Neural cell (in vitro differentiated cells): ENCODE measurements around the gene PRRX2. TPM values are rescaled to one million over a fixed set of nuclear protein-coding genes. Genes with fewer than 3 reads are reported as not detected.

Source experiments
- H2AFZ ChIP-seq: fragments of 200-600, 300-800 bp; sonication (generic), shearing (Covaris generic); 2 replicates; pipeline ENCODE4 v1.6.0; 2014; ENCODE audit warnings: low read depth, mild to moderate bottlenecking, antibody characterized with exemption, low read length, moderate library complexity
- H3F3A ChIP-seq: fragments of 200-600 bp; shearing (Covaris generic); 2 replicates; pipeline ENCODE4 v1.6.1; 2016; ENCODE audit warnings: mild to moderate bottlenecking, moderate library complexity, mixed read lengths, antibody characterized with exemption, low read length; ENCODE audit not compliant: insufficient read depth, poor library complexity, severe bottlenecking
- H3K27ac ChIP-seq: fragments of 200-600, 300-800 bp; sonication (generic), shearing (Covaris generic); 2 replicates; pipeline ENCODE4 v1.5.1; 2014; ENCODE audit warnings: mild to moderate bottlenecking, low read length, moderate library complexity
- H3K27me3 ChIP-seq: fragments of 300-800, 200-600 bp; sonication (generic), shearing (Covaris generic); 2 replicates; pipeline ENCODE4 v1.6.0; 2014; ENCODE audit warnings: mild to moderate bottlenecking, low read depth, low read length, moderate library complexity; ENCODE audit not compliant: insufficient read depth
- H3K36me3 ChIP-seq: fragments of 300-800, 200-600 bp; sonication (generic), shearing (Covaris generic); 2 replicates; pipeline ENCODE4 v1.5.1; 2014; ENCODE audit warnings: mild to moderate bottlenecking, antibody characterized with exemption, low read length, moderate library complexity; ENCODE audit not compliant: insufficient read depth
- H3K4me2 ChIP-seq: fragments of 300-800, 200-600 bp; sonication (generic), shearing (Covaris generic); 2 replicates; pipeline ENCODE4 v1.6.0; 2014; ENCODE audit warnings: mild to moderate bottlenecking, low read length
- H3K4me3 ChIP-seq: fragments of 300-800, 200-600 bp; sonication (generic), shearing (Covaris generic); 2 replicates; pipeline ENCODE4 v1.5.1; 2014; ENCODE audit warnings: mild to moderate bottlenecking, low read length, moderate library complexity
- H3K79me2 ChIP-seq: fragments of 200-600 bp; shearing (Covaris generic); replicated peaks from 2 replicates; pipeline ENCODE4 v1.6.0; 2014; ENCODE audit warnings: mild to moderate bottlenecking, low read length, moderate library complexity; ENCODE audit not compliant: insufficient read depth
- H3K9ac ChIP-seq: fragments of 300-800, 200-600 bp; sonication (generic), shearing (Covaris generic); 2 replicates; pipeline ENCODE4 v1.6.1; 2016; ENCODE audit warnings: mild to moderate bottlenecking, low read length, mixed read lengths
- H3K9me2 ChIP-seq: fragments of 200-600 bp; shearing (Covaris generic); 2 replicates; pipeline ENCODE4 v1.6.1; 2016; ENCODE audit warnings: mild to moderate bottlenecking, low read length, mixed read lengths; ENCODE audit not compliant: insufficient read depth
- H3K9me3 ChIP-seq: fragments of 200-600, 300-800 bp; sonication (generic), shearing (Covaris generic); 2 replicates; pipeline ENCODE4 v1.6.1; 2016; ENCODE audit warnings: mild to moderate bottlenecking, mixed run types, low read length, moderate library complexity, mixed read lengths
- H4K20me1 ChIP-seq: fragments of 200-600 bp; shearing (Covaris generic); 2 replicates; pipeline ENCODE4 v1.6.1; 2016; ENCODE audit warnings: mild to moderate bottlenecking, mixed run types; ENCODE audit not compliant: insufficient read depth
- EP300 ChIP-seq: fragments of 450-650 bp; conservative IDR thresholded peaks from 2 replicates; pipeline ENCODE4 v1.6.1; 2014; ENCODE audit warnings: antibody characterized with exemption, mild to moderate bottlenecking, moderate library complexity; ENCODE audit not compliant: poor library complexity, severe bottlenecking
- EZH2 ChIP-seq: fragments of 200-600, 300-800 bp; shearing (Covaris generic), sonication (generic); IDR thresholded peaks from 2 replicates; pipeline ENCODE4 v1.6.1; 2014; ENCODE audit warnings: antibody characterized with exemption, low read length, borderline replicate concordance, mild to moderate bottlenecking; ENCODE audit not compliant: insufficient read depth, poor library complexity, severe bottlenecking
- MXI1 ChIP-seq: fragments of 450-650 bp; conservative IDR thresholded peaks from 2 replicates; pipeline ENCODE4 v1.6.1; 2014; ENCODE audit warnings: antibody characterized with exemption, mild to moderate bottlenecking; ENCODE audit not compliant: poor library complexity, severe bottlenecking
- POLR2AphosphoS5 ChIP-seq: IDR thresholded peaks from 2 replicates; pipeline ENCODE4 v1.6.1; 2012
- RAD21 ChIP-seq: fragments of 450-650 bp; conservative IDR thresholded peaks from 2 replicates; pipeline ENCODE4 v1.6.1; 2014; ENCODE audit warnings: antibody characterized with exemption, mild to moderate bottlenecking, moderate library complexity
- SMC3 ChIP-seq: fragments of 450-650 bp; conservative IDR thresholded peaks from 2 replicates; pipeline ENCODE4 v1.6.1; 2014; ENCODE audit warnings: antibody characterized with exemption, mild to moderate bottlenecking, moderate library complexity; ENCODE audit not compliant: poor library complexity
- TAF1 ChIP-seq: IDR thresholded peaks from 2 replicates; pipeline ENCODE4 v1.6.1; 2012; ENCODE audit warnings: low read depth
- polyA plus RNA-seq: library from polyadenylated mRNA; depleted of rRNA; stranded (reverse); fragments of >200 nt; gene quantifications from 2 replicates; pipeline ENCODE4 v1.2.3, GENCODE V29; 2014
- TF ChIP-seq, protein P1 (sequence below): fragments of 450-650 bp; IDR thresholded peaks from 2 replicates; pipeline ENCODE4 v1.5.1; 2014; ENCODE audit warnings: antibody characterized with exemption, mild to moderate bottlenecking, moderate library complexity; ENCODE audit not compliant: poor library complexity, severe bottlenecking
- TF ChIP-seq, protein P2 (sequence below): IDR thresholded peaks from 2 replicates; pipeline ENCODE4 v1.6.1; 2012; ENCODE audit warnings: borderline replicate concordance

The PRRX2 gene
- polyA plus RNA-seq, 1 donor from 2014 or later, result not detected

DNA sequence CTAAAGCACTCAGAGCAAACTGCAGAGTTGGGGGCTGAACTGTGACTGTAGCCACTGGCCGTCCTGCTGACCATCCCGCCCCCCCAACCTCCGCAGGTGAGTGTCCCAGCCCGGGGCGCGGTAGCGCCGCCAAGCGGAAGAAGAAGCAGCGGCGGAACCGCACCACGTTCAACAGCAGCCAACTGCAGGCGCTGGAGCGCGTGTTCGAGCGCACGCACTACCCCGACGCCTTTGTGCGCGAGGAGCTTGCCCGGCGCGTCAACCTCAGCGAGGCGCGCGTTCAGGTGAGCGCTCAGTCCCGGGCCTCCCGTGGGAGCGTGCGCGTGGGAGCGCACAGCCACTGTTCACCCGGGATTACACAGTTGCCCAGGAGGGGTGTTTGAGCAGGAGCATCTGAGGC lies 53.7 kb downstream of the PRRX2 start:
- no peak overlapping the region for H2AFZ ChIP-seq
- no peaks in the 10 kb centered on the region for H3K9me2 ChIP-seq
- TF ChIP-seq POLR2AphosphoS5 (no peak), EP300 (no peak), RAD21 (no peak), SMC3 (no peak), EZH2 (no peak), MXI1 (no peak)
- TF ChIP-seq, protein P1, sequence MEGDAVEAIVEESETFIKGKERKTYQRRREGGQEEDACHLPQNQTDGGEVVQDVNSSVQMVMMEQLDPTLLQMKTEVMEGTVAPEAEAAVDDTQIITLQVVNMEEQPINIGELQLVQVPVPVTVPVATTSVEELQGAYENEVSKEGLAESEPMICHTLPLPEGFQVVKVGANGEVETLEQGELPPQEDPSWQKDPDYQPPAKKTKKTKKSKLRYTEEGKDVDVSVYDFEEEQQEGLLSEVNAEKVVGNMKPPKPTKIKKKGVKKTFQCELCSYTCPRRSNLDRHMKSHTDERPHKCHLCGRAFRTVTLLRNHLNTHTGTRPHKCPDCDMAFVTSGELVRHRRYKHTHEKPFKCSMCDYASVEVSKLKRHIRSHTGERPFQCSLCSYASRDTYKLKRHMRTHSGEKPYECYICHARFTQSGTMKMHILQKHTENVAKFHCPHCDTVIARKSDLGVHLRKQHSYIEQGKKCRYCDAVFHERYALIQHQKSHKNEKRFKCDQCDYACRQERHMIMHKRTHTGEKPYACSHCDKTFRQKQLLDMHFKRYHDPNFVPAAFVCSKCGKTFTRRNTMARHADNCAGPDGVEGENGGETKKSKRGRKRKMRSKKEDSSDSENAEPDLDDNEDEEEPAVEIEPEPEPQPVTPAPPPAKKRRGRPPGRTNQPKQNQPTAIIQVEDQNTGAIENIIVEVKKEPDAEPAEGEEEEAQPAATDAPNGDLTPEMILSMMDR, result no peak

DNA sequence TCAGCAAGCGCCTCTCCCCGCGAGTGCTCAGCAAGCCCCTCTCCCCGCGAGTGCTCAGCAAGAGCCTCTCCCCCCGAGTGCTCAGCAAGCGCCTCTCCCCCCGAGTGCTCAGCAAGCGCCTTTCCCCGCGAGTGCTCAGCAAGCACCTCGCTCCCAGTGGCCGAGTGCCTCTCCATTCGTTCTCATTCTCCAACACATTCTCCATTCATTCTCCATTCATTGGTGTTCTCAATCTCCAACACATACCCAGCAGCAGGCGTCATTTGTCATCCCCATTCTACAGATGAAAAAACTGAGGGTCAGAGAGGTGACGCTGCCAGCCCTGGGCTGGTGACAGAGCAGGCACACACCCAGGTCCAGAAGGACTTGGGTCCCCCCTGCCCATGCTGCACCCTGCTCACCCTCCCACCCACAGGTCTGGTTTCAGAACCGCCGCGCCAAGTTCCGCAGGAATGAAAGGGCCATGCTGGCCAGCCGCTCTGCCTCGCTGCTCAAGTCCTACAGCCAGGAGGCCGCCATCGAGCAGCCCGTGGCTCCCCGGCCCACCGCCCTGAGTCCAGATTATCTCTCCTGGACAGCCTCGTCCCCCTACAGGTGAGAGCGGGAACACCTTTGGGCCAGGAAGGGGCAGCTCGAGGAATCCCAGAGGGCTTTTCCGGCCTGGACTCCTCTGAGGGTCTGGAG lies 54.9 kb downstream of the PRRX2 start:
- H2AFZ ChIP-seq, result no peak overlapping the region
- no peak for TF ChIP-seq EP300
- no peak for TF ChIP-seq SMC3
- TF ChIP-seq, protein P1, result no peak
- TF ChIP-seq RAD21, result no peak
- no peak for TF ChIP-seq POLR2AphosphoS5
- TF ChIP-seq TAF1, result no peak
- TF ChIP-seq MXI1, result no peak
- TF ChIP-seq, protein P2, sequence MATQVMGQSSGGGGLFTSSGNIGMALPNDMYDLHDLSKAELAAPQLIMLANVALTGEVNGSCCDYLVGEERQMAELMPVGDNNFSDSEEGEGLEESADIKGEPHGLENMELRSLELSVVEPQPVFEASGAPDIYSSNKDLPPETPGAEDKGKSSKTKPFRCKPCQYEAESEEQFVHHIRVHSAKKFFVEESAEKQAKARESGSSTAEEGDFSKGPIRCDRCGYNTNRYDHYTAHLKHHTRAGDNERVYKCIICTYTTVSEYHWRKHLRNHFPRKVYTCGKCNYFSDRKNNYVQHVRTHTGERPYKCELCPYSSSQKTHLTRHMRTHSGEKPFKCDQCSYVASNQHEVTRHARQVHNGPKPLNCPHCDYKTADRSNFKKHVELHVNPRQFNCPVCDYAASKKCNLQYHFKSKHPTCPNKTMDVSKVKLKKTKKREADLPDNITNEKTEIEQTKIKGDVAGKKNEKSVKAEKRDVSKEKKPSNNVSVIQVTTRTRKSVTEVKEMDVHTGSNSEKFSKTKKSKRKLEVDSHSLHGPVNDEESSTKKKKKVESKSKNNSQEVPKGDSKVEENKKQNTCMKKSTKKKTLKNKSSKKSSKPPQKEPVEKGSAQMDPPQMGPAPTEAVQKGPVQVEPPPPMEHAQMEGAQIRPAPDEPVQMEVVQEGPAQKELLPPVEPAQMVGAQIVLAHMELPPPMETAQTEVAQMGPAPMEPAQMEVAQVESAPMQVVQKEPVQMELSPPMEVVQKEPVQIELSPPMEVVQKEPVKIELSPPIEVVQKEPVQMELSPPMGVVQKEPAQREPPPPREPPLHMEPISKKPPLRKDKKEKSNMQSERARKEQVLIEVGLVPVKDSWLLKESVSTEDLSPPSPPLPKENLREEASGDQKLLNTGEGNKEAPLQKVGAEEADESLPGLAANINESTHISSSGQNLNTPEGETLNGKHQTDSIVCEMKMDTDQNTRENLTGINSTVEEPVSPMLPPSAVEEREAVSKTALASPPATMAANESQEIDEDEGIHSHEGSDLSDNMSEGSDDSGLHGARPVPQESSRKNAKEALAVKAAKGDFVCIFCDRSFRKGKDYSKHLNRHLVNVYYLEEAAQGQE, result no peak
- TF ChIP-seq EZH2, result no peak

More for the DNA sequence above, 53.7 kb downstream of the PRRX2 start:
- Histone ChIP-seq H3K36me3 (no peaks in the 10 kb centered on the region), H3K4me3 (no peak overlapping the region), H3K27ac (no peak overlapping the region), H3F3A (no peaks in the 10 kb centered on the region), H3K4me2 (no peak overlapping the region), H4K20me1 (no peaks in the 10 kb centered on the region), H3K27me3 (no peaks in the 10 kb centered on the region), H3K9me3 (no peaks in the 10 kb centered on the region), H3K9ac (no peak overlapping the region), H3K79me2 (no peaks in the 10 kb centered on the region)

More for the DNA sequence above, 54.9 kb downstream of the PRRX2 start:
- H3K4me2 ChIP-seq, result no peak overlapping the region
- H4K20me1 ChIP-seq, result no peaks in the 10 kb centered on the region
- no peak overlapping the region for H3K9ac ChIP-seq
- no peak overlapping the region for H3K4me3 ChIP-seq
- no peaks in the 10 kb centered on the region for H3K9me3 ChIP-seq
- no peaks in the 10 kb centered on the region for H3K79me2 ChIP-seq
- no peaks in the 10 kb centered on the region for H3K27me3 ChIP-seq
- H3K27ac ChIP-seq, result no peak overlapping the region
- H3K9me2 ChIP-seq, result no peaks in the 10 kb centered on the region
- H3K36me3 ChIP-seq, result no peaks in the 10 kb centered on the region
- H3F3A ChIP-seq, result no peaks in the 10 kb centered on the region
